GM04504 (cell line): Measurements from ENCODE around the gene SERINC5.
"Not testable (repeated sequence)": the region's sequence is repeated elsewhere in the genome, so short reads cannot be mapped to it uniquely, and the experiment has no call there.

Experiments
- DNase-seq: peaks from one replicate; pipeline ENCODE4 v3.0.0-alpha.2; 2012; ENCODE audit warnings: low read depth

SERINC5 gene

DNA sequence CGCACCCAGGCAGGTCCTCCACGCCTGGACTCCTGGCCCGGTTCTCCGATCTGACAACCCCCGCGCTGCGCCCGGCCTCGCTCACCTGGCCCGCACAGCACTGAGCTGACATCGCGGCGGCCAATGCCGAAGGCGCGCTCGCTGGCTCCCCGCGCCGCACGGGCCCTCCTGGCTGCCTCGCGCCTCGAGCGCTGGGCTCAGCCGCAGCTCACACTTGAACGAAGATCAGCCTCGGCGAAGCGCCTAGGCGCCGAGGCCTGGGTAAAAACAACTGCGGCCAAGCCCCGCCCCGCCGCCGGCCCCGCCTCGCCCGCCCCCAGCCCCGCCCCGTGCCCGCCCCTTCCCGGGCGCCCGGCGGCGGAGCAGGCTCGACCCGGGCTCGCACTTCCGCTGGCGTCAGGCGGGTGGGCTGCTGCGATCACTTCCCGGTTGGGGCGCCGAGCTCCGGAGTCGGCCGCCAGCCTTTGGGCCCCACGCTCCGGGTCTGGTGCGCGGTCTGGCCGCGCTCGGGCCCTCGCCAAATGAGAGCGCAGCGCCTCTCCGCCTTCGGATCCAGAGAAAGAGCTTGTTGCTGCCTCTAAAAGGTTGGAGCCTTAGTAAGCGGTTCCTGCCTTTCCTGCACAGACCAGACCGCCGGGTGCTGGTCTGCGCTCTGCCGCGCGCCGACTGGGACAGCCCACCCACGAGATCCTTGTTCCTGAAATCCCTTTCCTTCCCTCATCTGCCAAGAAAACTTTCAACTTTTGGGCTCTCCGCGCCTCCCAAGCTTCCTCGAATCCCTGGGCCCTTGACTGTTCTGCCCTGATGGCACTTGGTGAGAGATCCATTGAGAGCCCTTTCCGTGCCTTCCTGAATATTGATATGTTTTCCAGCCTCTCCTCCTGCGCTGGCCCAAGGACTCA is at the start of gene SERINC5:
SERINC5 (minus strand) TSS at position 238 of the 902 bp plus-strand sequence; CDS start at position 112, 126 bp downstream.
- no peak for DNase-seq

- no peak for DNase-seq
Observed at GRCh38 chr5:80302636-80303035, 46.8 kb upstream of the SERINC5 start.

GRCh38 chr5:80301342-80301741 is 45.5 kb upstream of the SERINC5 start:
- not testable (repeated sequence) for DNase-seq

- not testable (repeated sequence) for DNase-seq
Observed at GRCh38 chr5:80300796-80301195, 44.9 kb upstream of the SERINC5 start.

- no peak for DNase-seq
Observed at GRCh38 chr5:80300125-80300524, 44.3 kb upstream of the SERINC5 start.

- DNase-seq = no peak
Observed at GRCh38 chr5:80299601-80300000, 43.8 kb upstream of the SERINC5 start.

- no peak for DNase-seq
Observed at GRCh38 chr5:80296121-80296520, 40.3 kb upstream of the SERINC5 start.

GRCh38 chr5:80291761-80292160 is 35.9 kb upstream of the SERINC5 start:
- DNase-seq = no peak

DNA sequence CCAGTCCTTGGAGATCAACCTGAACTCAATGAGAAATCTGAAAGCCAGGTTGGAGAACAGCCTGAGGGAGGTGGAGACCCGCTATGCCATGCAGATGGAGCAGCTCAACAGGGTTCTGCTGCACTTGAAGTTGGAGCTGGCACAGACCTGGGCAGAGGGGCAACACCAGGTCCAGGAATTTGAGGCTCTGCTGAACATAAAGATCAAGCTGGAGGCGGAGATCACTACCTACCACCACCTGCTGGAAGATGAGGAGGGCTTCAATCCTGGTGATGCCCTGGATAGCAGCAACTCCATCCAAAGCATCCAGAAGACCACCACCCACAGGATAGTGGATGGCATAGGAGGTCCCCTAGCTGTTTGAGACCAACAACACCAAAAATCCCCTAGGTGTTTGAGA is 33.5 kb upstream of the SERINC5 start:
- DNase-seq = no peak

GRCh38 chr5:80288177-80288576 is 32.3 kb upstream of the SERINC5 start:
- no peak for DNase-seq

DNA sequence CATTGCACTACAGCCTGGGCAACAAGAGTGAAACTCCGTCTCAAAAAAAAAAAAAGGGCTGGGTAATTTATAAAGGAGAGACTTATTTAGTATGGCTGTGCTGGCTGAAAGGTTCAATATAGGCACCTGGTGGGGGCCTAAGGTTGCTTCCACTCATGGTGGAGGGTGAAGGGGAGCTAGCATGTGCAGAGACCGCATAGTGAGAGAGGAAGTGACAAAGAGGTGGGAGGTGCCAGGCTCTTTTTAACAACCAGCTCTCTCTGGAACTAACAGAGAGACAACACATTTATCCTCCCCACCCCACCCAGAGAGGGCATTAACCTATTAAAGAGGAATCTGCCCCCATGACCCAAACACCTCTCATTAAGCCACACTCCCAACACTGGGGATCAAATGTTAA is 28.9 kb upstream of the SERINC5 start:
- no peak for DNase-seq

- DNase-seq = no peak
Observed at GRCh38 chr5:80283360-80283759, 27.5 kb upstream of the SERINC5 start.

DNA sequence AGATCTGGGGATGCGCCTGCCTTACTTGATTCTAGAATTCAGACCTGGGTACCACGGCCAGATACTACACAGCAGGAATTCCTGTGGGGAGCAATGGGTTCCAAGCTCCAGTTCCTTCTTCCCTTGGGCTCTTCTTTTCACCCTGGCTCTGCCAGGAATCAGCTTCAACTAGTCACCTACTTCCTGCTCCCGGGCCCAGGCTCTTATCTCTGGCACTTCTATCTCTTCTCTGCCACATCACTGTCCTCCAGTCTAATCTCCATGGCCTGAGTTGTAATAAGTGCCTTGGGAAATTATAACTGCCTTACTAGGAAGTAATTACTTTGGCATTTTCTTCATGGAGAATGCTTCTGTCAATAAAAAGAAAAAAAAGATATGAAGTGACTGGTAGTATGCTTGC is 26.2 kb upstream of the SERINC5 start:
- DNase-seq = no peak

DNA sequence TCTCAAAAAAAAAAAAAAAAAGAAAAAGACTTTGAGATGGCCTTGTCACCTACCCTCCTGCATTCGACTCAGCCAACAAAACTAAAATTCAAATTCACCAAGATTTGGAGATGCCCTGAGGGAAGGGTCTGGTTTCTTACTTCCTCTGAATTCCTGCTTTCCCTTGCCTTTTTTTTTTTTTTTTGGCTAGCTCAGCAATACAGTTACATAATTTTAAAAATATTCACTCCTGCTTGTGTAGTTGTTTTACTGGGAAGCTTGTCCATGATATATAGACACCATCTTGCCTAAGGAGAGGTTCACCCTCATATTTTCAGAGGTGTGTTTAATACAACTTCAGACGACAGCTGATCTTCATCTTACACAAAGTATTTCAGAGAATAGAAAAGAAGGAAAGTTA is 21.3 kb upstream of the SERINC5 start:
- no peak for DNase-seq

- no peak for DNase-seq
Observed at GRCh38 chr5:80276186-80276585, 20.3 kb upstream of the SERINC5 start.

DNA sequence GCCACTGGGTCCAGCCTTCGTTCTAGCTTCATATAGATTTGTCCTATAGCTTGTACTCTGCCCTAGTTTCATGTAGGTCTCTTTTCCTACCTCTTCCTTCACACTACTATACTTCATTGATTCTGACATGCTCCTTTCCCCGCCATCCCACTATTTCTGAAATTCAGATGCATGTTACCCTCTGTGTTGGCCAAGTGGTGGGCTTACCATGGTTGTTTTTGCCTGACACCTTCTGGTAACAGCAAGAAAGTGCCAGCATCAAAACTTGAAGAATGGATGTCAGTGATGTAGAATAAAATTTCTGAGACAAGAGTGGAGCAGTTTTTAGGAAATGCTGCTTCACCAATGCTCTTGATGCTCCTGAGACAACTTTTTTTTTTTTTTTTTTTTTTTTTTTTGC is 19.5 kb upstream of the SERINC5 start:
- DNase-seq = no peak

GRCh38 chr5:80270543-80270942 is 14.7 kb upstream of the SERINC5 start:
- not testable (repeated sequence) for DNase-seq

- no peak for DNase-seq
Observed at GRCh38 chr5:80269991-80270438, 14.2 kb upstream of the SERINC5 start.

DNA sequence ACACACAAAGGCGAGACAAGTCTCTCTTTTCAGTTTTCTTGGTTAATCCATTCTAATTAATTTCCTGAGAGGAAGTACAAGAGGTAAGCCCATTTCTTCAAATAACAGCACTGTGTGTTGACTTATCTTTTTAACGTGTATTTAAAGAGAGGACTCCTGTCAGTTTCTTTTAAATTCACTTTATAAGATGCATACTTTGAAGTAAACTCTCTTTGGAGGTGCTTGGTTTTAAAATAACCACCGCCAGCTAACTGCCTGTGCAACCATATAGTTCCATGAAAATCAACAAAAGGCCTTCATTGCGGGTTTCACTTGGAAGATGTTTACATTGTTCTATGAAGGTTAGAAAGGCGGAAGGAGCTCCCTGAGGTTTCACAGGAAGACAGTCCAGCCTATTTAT is 13.1 kb upstream of the SERINC5 start:
- no peak for DNase-seq

DNA sequence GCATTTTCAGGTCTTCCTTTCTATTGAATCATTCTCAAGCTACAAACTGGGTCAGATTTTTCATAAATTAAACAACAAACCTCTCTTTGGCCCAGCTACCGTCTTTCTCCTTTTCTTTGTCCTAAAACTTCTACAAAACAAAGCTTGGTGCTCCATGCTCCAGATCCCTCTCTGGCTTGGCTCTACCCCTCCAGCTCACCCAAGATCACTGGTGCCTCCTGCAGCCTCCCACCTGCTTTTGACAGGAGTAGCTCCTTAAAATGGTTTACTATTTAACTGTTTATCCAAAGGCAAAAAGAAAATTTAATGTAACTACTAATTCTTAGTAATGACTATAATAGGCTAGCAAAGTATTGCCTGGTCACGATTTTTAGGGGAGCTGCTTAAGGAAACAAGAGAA is 10.7 kb upstream of the SERINC5 start:
- no peak for DNase-seq

- DNase-seq = no peak
Observed at GRCh38 chr5:80260461-80260860, 4.6 kb upstream of the SERINC5 start.

DNA sequence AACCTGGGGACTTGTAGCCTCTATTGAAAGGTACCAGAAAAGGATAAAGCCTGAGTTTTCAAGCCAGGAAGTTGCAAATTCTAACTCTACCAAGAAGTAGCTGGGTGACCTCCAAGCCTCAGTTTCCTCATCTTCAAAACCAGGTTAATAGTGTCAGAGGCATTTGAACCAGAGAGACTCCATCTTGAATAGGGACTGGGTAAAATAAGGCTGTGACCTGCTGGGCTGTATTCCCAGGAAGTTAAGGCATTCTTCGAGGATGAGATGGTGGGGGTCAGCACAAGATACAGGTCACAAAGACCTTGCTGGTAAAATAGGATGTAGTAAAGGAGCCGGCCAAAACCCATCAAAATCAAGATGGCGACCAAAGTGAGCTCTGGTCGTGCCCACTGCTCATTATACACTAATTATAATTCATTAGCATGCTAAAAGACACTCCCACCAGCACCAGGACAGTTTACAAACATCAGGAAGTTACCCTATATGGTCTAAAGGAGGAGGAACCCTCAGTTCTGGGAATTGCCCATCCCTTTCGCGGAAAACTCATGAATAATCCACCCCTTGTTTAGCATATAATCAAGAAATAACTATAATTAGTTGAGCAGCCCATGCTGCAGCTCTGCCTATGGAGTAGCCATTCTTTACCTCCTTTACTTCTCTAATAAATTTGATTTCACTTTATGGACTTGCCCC is 3.8 kb upstream of the SERINC5 start:
- no peak for DNase-seq

- no peak for DNase-seq
Observed at GRCh38 chr5:80255431-80255810, 427 bp downstream of the SERINC5 start.
